Tibial nerve (tissue), 3 donors: Measurements from ENCODE around the gene STK16.

Experiments used
- CTCF ChIP-seq, 5 experiments: fragments of 200-600 bp in 3 of 5; fragments of 450-650 bp in 2 of 5; sonication (generic) in 3 of 5; IDR thresholded peaks; one replicate each; pipeline ENCODE4 v1.5.1; 2016 to 2019; ENCODE audit warnings: antibody characterized with exemption in 5 of 5, mild to moderate bottlenecking in 3 of 5, moderate library complexity in 2 of 5
- POLR2A ChIP-seq, 2 donors: fragments of 450-650 bp; IDR thresholded peaks; one replicate each; pipeline ENCODE4 v1.6.1; 2017; ENCODE audit warnings: antibody characterized with exemption in 2 of 2, mild to moderate bottlenecking in 2 of 2, moderate library complexity in 2 of 2

GRCh38 chr2:219272995-219273394 is 27.7 kb downstream of the STK16 start:
- no peak for TF ChIP-seq CTCF (IDR thresholded peaks at IDR 0.05)
- no peak for TF ChIP-seq POLR2A (IDR thresholded peaks at IDR 0.05)
